ENCODE results near the gene CCDC81.

CCDC81 gene

DNA sequence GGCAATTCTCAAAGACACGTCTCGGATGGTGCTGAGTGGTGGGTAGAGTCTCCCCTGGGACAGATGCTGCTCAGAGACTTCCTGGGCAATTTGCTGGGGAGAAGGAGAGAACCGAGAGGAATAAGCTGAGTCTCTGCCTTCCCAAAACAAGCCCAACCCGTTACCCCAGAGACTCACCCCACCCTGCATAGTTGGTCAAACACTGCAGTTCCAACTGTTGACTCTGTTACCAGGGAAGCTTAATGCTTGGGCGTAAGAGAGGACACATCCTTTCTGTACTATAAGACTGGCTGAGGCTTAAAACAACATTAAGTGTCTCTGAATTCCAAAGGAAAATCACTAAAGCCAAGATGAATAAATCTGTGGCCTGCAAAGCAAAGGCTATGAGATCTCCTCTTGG lies 68.1 kb downstream of the CCDC81 start:
- DNase-seq, result no peak

DNA sequence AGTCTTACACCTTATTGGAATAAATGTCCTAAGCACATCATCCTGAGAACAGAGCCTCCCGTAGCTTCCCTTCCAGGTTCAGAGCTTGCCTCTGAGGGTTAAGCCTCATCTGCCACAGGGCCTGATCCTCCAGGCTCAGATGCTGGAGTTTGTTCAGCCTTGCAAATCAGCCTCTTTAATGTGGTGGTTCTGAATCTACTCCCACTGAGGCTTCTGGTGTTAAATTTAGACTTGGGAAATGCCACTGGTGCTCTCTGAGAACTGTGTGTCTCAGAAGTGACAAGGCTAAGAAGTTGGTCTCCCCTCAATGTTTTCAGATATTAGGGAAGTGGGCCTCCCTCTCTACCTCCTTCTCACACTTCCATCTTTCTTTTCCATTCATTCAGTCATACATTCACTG lies 68.7 kb downstream of the CCDC81 start:
- DNase-seq, result no peak

DNA sequence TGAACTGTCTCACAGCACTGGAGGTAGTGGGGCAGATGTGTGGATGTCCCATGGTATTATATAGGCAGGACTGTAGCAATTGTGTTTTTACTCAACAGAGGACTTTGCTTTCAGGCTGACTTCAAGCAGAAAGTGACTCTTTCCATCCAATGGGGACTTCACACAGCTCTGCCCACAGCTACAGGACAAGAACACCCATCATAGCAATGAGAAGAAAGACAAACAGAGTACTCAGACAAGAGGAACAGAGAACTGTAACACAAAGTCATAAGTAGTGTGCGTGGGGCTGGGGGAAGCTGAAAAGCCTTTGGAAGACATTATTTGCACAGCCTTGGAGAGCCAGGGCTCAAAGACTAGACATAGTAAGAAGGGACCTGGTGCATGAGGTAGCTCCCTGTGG lies 70.3 kb downstream of the CCDC81 start:
- DNase-seq, result no peak

DNA sequence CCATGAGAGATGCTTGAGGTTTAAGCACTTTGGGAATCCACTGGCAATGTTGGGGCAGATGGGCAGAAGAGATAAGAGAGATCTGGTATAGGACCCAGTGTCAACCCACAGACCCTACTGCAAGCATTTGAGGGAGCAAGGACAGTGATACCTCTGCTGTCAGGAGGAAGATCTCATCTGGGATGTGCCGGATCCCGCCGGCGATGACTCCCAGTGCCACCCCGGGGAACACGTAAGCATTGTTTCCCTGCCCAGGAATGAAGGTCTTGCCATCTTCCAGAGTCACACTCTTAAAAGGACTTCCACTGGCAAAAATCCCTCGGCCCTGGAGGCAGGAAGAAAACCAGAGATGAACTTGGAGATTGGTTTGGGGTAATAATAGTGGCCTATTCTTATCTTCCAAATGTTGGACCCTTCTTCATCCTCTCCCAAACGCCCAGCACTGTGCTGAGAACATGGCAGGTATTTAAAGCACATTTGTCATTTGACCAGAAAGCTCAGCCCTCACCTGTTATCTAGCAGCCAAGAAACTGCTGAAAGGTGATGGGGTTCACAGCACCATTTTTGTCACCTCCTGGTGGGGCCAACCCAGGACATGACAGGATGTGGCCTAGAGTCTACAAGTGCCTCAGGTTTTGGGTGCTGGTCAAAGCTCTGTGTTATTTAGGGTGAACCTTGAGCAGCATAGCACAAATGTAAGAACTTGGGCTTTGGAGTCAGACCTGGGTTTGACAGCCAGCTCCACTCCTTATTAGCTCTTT lies 71.7 kb downstream of the CCDC81 start:
- DNase-seq, result no peak

DNA sequence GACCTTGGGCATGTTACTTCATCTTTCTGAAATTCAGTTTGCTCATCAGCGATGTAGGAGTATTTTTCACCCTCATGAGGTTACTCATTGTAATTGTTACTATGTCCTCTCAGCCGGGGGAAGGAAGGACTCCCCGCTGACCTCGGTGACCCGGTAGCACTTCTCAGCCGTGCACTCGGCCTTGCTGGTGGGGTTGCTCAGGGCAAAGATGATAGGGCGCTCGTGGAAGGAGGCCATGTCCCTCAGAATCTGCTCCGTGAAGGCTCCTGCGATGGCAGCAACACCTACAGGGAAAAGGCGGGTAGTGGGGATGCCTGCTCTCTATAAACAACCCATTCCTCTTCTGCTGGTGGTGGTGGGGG lies 72.2 kb downstream of the CCDC81 start:
- no peak for DNase-seq

DNA sequence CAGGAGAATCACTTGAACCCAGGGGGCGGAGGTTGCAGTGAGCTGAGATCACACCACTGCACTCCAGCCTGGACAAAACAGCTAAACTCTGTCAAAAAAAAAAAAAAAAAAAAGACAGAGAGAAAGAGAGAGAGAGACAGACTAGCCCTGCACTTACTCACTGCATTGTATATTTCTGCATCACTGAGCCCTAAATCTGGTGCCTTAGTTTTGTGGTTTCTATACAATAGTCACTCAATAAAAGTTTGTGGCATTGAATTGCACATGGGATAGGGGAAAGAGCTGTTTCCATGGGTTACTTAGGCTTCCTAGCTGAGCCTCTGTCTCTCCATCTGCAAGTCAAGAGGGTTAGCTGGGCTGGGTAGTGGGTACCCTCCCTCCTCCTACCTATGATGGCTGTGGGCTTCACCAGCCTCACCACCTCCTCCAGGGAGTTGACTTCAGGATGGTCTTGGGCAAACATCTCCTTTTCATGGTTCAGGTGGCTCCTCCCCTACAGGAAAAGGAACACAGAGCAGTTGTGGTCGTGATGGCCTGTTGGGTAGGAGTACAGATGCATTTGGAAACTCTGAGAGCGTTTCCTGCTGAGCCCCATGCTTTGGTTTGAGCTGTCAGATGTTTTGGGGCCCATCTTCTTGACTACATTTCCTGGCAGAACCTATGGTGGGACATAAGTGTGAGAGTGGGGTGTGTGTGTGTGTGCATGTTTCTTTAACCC lies 73.2 kb downstream of the CCDC81 start:
- DNase-seq, result no peak

DNA sequence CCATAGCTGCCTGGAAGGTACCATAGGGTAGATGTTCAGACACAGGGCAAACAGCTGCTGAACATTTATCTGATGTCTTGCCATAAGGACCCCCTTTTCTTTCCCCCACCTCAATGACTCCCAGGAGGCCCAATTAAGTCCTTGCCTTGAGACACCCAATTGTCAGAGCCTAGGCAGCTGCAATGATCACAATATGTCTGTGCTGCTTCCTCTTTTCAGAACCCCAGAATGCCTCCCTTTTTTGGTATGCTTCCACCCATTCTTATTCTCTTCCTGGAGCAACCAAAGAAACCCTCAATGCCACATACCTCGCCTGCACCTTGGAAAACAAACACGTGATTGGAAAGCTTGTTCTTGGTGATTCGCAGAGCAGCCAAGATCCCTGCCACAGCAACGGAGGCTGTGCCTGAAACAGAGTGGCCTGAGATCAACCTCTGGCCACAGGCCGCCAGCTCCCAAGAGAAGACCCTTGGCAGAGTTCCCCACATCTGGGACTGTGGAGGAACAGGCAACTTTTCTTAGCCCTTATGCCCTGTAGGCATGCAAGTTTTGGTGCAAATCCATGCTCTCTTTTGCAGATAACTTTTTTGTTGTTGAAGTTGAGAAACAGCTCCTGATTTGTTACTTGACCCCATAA lies 75.4 kb downstream of the CCDC81 start:
- no peak for DNase-seq

DNA sequence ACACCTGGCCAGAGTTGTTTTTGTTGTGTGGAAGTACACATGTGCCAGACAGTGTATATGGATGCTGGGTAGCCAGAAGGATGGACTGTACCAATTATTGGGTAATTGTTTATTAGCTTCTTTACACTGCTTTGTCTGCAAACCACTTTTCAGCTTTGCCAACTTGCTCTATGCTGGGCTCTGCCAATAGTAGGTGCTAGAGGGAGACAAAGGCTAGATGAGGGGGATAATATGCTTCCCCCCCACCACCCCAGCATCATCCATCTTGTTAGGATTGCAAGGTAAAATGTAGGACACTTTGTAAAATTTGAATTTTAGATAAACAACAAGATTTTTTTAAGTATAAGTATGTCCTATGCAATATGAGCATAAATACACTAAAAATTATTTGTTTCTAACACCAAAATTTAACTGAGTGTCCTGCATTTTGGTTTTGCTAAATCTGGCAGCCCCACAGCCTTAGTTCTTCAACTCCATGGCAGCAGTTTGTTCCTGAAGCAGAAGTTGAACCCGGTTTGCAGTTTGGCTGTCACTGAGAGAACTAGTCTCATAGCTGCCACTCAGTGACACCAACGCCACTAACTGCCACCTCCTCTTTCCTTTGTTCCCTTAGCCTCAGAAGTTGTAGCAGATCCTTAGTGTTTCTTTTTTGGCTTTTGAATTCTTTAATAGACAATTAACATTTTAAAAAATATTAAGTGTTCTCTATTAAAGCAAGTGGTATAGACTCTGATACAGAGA lies 78.8 kb downstream of the CCDC81 start:
- no peak for DNase-seq

DNA sequence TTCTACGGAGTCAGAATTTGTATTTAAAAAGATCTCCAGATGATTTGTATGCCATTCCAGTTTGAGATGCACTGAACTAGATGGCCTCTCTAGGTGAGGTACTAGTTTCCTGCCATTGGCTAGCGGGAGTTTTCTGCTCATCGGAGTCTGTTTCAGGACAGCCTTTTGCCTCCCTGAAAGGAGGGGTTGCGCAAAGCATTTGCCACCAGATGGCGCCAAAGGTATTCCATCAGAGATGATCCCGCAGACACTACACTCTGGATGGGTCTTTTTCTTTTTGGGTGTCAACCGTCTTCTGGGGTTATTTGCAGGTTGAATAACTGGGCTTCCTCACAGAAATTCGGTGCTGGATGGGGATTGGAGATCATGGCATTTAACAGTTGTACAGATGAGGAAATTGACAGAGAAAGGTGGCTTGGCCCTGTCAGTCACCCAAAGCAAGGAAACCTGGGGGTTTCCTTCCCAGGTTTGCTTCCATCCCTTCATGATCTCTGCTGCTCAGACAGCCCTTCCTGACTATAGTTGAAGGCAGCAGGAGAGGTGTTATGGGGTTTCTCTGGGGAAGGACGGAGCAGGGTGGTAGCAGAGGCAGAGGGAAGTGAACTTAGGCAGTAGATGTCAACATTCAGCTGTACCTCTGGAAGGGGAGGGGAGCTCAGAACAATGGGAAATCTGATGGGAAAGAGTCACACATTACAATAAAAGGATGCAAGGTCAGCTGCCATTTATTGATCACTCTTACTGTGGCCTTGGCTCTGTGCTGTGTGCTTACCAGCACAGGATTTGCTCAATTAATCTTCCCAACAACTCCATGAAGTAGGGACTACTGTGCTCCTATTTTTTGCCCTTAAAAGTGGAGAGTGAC lies 81.6 kb downstream of the CCDC81 start:
- DNase-seq, result peak; percentile 88 to 89

DNA sequence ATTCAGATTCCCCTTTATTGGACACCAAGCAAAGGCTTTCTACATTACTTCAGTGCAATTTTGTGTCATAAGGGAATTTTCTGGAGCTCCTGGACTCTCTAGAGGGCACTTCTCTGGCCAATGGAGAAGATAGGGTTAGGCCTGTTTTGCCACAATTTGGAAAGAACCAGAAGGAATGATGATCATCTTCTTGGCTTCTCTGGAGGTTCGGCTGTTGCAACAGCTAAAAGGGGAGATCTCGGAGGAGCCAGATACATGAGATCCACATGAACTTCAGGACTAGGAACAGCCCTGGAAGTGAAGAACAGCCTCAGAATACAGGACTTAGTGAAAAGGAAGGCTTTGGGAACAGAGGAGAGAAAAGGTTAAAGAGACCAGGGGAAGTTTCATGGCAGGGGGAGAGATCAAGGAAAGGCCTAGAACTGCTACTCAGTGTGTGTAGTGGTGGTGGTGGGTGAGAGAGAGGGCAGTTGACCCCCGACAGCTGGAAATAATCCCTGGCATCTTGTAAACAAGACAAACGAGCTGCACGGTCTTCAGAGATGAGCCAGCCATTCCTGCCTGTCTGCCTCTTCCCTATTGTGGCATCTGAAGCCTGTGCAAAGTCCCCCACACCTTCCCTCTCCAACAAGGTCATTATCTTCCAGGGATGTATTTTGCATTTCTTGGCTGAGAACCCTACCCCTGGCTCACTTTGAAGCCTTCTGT lies 83.8 kb downstream of the CCDC81 start:
- DNase-seq, result no peak

DNA sequence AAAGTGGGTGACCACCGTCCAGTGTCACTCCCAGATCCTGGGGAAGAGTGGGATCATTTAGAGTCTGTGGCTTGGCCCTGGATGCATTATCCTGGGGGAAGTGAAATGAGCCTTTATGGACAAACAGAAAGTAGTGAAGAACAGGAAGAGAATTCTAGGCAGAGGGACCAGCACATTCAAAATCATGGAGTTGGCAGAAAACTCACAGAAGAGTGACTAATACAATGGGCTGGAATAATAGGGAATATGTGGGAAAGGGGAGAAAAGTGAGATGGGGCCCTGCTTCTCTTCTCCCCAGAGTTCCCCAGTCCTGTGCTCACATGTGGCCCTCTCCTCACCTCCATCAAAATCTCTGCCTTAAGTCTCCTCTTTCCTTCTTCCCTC lies 84.3 kb downstream of the CCDC81 start:
- DNase-seq, result no peak

DNA sequence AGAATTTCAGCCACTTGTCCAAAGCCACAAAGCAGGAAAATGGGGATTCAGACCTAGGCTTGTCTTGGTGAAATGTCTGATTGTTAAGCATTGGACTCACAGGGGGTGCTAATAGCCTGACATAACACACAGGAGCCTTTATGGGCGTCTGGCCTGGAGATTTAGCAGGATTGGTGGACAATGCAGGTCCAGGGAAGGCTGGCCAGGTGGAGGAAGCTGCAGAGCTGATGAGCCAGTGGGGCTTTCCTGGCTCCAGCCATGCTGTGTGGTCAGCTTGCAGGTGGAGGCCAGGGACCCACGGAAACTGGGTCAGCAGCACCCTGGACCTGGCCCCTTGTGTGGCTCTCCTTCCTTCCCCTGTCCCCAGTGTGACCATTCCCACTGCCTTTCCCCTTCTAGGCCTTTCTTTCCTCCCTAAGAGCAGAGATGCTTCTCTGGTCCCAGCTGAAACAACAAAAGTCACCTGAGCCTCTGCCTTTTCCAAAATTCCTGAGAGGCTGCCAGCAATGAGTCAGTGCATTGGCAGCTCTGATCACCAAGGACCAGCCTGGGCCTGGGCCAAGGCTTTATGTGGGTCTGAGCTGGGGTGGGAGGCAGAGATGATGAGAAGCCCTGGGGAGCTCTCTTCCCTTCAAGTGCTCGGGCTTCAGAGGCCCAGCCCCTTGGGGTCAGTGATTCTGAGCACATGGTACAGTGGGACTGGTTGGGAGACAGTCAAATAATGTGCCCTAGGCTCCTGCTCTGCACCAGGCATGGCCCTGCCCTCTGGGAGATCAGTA lies 85.2 kb downstream of the CCDC81 start:
- no peak for DNase-seq

DNA sequence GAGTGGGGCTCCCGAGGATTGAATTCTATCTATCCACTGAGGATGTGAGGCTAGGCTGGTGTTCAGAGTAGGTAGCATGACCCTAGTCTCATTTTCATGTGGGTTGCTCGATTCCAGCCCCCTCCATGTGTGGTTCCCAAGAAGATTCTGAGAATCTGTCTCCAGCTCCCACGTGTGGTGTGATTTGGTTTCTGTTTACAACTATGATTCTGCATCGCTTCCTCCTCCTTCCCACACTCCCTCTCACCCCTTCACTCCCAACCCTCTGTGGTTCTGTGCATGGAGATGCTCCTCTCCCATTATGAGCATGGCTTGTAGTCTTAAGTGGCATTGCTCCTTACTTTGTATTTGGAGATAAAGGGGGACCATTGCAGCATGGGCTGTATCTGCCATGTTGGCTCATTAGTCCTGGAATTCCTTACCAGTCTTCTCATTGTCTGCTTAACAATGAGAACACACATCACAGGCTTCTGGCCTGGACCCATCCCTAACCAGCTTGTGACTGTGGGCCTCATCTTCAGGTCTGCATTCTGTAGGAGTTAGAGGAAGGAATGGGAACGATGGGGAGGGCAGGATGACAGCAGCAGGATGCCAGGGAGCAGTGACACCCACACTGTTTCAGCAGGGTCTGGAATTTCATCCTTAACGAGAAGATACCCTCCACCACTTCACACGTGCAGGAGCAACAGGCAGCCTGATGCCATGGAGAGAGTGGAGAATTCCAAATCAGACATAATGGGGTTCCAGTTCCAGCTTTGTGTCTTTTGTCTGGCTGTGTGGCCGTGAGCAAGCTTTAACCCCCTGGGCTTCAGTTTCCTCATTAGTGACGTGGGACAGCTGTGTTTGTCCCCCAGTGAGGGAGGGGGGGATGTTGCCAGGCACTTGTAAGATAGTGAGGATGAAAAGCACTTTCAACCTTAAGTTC lies 86.0 kb downstream of the CCDC81 start:
- no peak for DNase-seq

DNA sequence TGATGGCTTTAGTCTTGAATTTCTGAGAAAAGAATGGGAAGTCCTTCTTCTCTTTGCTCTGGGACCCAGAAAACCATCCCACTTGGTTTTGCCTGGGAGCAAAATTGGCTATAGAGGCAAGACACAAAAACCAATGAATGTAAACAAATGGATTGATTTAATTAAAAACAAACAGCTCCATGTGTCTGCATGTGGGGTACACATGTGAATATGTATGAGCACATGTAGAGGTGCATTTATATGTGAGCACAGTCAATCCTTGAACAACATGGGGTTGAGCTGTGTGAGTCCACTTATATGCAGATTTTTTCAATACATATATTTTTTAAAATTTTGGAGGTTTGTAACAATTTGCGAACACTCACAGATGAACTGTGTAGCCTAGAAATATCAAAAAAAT lies 87.2 kb downstream of the CCDC81 start:
- no peak for DNase-seq

DNA sequence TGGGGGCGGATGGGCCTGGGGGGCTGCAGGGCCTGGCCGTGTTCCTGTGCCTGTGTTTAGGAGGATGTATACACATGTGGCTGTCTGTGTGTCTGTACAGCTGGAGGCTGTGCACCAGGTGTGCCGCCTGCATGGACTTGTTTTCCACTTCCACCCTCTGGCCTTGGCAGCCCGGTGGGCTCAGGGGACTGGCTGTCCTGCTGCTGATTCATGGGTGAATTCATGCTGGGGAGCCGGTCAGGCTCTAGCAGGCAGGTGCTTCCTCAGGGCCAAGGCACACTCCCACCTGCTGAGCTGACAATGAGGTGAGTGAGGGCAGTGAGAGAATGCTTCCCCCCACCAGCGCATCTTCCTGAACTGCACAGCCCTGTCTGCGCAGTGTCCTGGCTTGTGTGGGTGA lies 88.4 kb downstream of the CCDC81 start:
- DNase-seq, result no peak

DNA sequence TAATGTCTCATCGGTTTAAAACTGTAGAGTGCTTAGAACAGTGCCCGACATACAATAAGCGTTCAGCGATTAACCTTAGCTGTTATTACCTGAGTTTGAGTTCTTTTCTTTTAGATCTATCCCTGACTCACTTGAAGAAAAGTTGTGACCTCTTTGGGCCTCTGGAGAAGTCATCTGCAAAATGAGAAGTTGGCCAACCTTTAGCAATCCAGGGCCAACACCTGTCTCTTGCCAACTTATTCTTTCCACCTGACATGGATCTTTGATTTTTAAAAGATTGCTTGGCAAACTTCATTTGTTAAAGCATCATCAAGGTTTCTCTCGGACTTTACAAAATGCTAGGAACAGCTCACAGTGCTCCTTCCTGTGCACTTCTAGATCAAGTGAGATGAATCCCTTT lies 89.3 kb downstream of the CCDC81 start:
- no peak for DNase-seq

DNA sequence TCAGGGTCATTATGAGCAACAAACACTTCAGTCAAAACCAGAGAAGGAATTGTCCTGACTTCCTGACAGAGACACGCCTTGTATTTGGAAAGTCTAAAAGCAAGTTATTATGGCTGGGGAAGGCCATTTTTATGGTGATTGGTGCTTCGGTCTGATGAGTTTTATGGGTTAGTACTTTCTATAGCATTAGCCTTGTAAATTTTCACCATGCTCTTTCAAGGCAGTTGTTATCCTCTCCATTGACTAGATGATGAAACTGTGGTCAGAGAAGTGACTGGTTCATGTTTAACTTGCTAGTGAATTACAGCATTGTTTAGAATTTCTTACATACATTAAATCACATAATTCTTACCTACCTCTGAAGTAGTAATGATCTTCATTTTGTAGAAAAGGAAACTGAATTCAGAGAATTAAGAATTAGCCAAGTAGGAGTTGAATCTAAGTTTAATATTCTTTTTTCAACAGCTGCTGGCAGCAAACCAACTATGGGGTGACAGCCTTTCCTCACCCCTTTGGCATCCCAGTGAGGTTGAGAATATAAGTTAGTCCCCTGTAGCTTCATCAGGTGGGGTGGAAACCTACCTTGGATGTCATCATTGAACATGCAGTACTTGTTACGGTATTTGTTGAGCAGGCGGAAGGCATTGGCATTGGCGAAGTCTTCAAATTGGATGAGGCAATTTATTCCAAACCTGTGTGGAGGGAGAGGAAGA lies 90.0 kb downstream of the CCDC81 start:
- DNase-seq, result no peak

DNA sequence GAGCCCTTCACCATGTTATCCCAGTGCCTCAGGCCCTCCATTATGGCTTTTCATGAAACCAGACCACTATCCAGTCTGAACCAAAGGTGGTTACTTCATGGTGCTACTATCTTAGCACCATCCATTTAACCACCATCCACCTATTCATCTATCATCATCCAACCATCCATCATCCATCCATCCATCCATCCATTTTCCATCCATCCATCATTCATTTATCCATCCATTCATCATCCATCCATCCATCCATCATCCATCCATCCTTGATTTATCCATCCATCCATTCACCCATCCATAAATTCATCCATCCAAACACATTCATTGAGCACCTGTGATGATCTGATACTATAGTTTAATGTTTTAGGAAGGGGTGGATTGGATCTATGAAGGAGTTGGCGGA lies 93.5 kb downstream of the CCDC81 start:
- no peak for DNase-seq
